ENCODE results near the gene AFMID.

DNA sequence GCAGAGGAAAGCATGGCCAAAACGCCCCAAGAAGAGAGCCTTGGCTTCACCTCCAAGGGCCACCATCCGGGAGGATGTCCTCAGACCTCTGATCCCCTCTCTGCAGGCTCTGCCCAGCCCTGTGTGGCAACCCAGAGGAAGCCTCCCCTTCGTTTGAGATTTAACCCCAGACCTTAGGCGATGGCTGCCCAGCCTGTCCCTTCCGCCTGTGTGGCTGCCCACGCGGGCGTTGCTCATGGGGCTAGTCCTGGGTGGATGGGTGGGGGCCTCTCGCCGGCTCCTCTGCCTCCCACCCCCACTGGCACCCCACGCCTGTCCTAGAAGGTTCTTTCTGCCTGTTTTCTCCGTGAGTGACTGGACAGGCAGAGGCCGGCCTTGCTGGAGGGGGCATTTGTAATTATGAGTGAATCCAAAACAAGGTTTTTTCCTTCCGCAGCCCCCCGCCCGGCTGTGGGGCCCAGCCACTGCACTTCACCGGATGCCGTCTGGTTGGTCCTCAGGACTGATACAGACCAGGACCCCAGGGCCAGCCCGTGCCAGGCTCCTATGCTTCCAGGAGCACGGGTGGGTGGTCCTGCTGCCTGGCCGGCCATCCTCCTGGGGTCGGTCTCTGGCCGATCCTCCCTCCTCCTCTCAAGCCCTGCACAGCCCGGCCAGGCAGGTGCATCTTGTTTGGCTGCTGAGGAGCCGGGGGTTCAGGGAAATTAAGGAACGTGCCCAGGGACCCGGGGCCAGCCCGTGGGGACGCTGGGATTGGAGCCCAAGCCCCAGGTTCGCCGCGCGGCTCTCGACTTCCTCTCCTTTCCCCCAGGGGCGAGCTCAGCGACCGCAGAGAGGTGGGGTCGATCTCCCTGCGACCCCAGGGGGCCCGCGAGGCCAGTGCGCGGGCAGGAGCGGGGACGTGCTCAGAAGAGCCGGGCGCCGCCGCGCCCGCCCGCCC is 44.1 kb downstream of the AFMID start, which contains the start of gene TMEM235:
- no peak for TF ChIP-seq CTCF (IDR thresholded peaks at IDR 0.05)
- no peak for TF ChIP-seq POLR2A (IDR thresholded peaks at IDR 0.05)
